ENCODE measurements around the gene KIAA2012.

GRCh38 chr2:202035089-202035940, 37.7 kb upstream of the KIAA2012 start:
- TF ChIP-seq CTCF (optimal IDR thresholded peaks at IDR 0.05 in 1 of 3, IDR thresholded peaks at IDR 0.05 in 1 of 3, conservative IDR thresholded peaks at IDR 0.05 in 1 of 3; ENCODE audit: extremely low read depth in 1 of 3, insufficient read depth in 2 of 3, low read length in 3 of 3) (peak in 2 of 3 experiments; percentile 39 to 55), EZH2 (IDR thresholded peaks at IDR 0.05; ENCODE audit: low read length) (no peak)
